Activated CD4-positive, alpha-beta memory T cell treated with anti-CD3 and anti-CD28 coated beads, Interleukin-2, amount 10 ng/mL, durations not matched to agents 7 days and 5 days (primary cell): ENCODE results near the gene GEN1. TPM values are rescaled to one million over a fixed set of nuclear protein-coding genes. Genes with fewer than 3 reads are reported as not detected.

Experiments used
- CTCF ChIA-PET: fragments of 350-600 bp; sonication (Branson Sonifier 250); formaldehyde crosslinking; loops from one replicate; lab custom pipeline; 2021; ENCODE audit warnings: antibody characterized with exemption, inconsistent platforms; lab: Charles Lee
- POLR2A ChIA-PET: fragments of 350-600 bp; sonication (Branson Sonifier 250); formaldehyde crosslinking; loops from one replicate; lab custom pipeline; 2021; ENCODE audit warnings: antibody characterized with exemption; lab: Charles Lee
- DNase-seq: peaks from one replicate; pipeline ENCODE4 v3.0.0-alpha.2; 2020
- H3K27ac Mint-ChIP-seq: one replicate; pipeline ENCODE4 v1.8.0; 2021; ENCODE audit warnings: mild to moderate bottlenecking, mixed read lengths
- H3K27me3 Mint-ChIP-seq: one replicate; pipeline ENCODE4 v1.8.0; 2021; ENCODE audit warnings: mixed read lengths
- H3K36me3 Mint-ChIP-seq: one replicate; pipeline ENCODE4 v1.8.0; 2021; ENCODE audit warnings: low read depth, mixed read lengths
- H3K4me1 Mint-ChIP-seq: one replicate; pipeline ENCODE4 v1.8.0; 2021; ENCODE audit warnings: mixed read lengths
- H3K4me3 Mint-ChIP-seq: one replicate; pipeline ENCODE4 v1.8.0; 2021; ENCODE audit warnings: mild to moderate bottlenecking, mixed read lengths
- H3K9me3 Mint-ChIP-seq: one replicate; pipeline ENCODE4 v1.8.0; 2021; ENCODE audit warnings: mixed read lengths
- total RNA-seq, 2 experiments: library from RNA; stranded (reverse); gene quantifications; one replicate each; pipeline ENCODE4 v1.2.3, GENCODE V29; 2021

Gene GEN1
- total RNA-seq, 2 experiments from 2014 or later = 32.2 to 38.6 TPM

GRCh38 chr2:17790536-17790935 lies 36.6 kb downstream of the GEN1 start:
- H3K4me1 Mint-ChIP-seq = peaks cover 3% of the 10 kb centered on the region
- POLR2A ChIA-PET = interaction anchor here (1.5 kb wide), 1 partner anchor 18 kb away, joined by 3 read pairs; no protein-coding TSS in a partner anchor
- no peaks in the 10 kb centered on the region for H3K9me3 Mint-ChIP-seq
- H3K27me3 Mint-ChIP-seq = peaks cover 9% of the 10 kb centered on the region
- CTCF ChIA-PET = no interaction called here
- H3K4me3 Mint-ChIP-seq = no peak overlapping the region
- no peak for DNase-seq
- H3K27ac Mint-ChIP-seq = no peak overlapping the region
- no peaks in the 10 kb centered on the region for H3K36me3 Mint-ChIP-seq

GRCh38 chr2:17791121-17791816 lies 37.3 kb downstream of the GEN1 start:
- Mint-ChIP-seq H3K36me3 (no peaks in the 10 kb centered on the region), H3K4me1 (peaks cover 3% of the 10 kb centered on the region), H3K27me3 (peaks cover 10% of the 10 kb centered on the region), H3K9me3 (no peaks in the 10 kb centered on the region), H3K27ac (no peak overlapping the region), H3K4me3 (no peak overlapping the region)
- POLR2A ChIA-PET = interaction anchor here (1.5 kb wide), 1 partner anchor 18 kb away, joined by 3 read pairs; no protein-coding TSS in a partner anchor
- no peak for DNase-seq
- CTCF ChIA-PET = interaction anchor here (1.0 kb wide), 1 partner anchor 40 kb away, joined by 3 read pairs; no protein-coding TSS in a partner anchor

DNA sequence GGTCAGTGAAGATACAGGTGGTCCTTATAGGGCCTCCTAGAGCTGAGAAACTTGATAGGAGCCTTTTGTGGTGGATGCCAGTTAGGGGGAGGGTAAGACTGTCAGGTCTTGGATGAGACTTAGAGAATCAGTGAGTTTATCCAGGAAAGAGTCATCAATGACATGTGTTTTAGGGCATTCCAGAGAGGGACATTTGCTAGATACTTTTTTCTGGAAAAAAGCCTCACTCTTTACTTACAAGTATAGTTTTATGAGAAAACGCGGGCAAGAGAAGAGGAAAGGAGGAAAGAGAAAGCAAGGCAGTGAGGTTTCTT lies 37.8 kb downstream of the GEN1 start:
- Mint-ChIP-seq H3K9me3 (no peaks in the 10 kb centered on the region), H3K27me3 (peaks cover 13% of the 10 kb centered on the region), H3K27ac (no peak overlapping the region), H3K4me3 (no peak overlapping the region), H3K4me1 (peaks cover 3% of the 10 kb centered on the region), H3K36me3 (no peaks in the 10 kb centered on the region)
- POLR2A ChIA-PET = no interaction called here
- no peak for DNase-seq
- CTCF ChIA-PET = interaction anchor here (1.0 kb wide), 1 partner anchor 39 kb away, joined by 3 read pairs; no protein-coding TSS in a partner anchor

- POLR2A ChIA-PET = no interaction called here
- Mint-ChIP-seq H3K4me3 (no peak overlapping the region), H3K9me3 (no peaks in the 10 kb centered on the region), H3K36me3 (no peaks in the 10 kb centered on the region), H3K27me3 (peaks cover 14% of the 10 kb centered on the region), H3K27ac (no peak overlapping the region), H3K4me1 (peaks cover 3% of the 10 kb centered on the region)
- no peak for DNase-seq
- CTCF ChIA-PET = no interaction called here
Measured at GRCh38 chr2:17792515-17792914, 38.6 kb downstream of the GEN1 start.

DNA sequence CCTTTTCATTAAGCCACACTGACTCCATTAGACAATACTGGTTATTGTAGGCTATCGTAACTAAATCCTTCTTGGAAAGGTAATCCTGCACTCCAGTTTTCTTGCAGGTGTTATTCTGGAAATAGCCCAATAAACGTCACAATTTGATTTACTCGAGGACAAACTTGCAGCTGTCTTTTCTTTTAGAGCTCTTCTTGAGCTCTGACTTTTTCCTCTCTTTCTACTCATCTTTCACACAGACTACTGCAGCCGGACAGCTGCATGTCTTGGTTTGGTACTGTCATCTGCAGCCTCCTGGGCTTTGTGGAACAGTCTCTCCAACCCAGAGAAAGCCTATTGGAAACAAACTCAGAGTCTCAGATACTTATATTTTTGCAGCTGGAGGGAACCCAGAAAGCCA lies 39.4 kb downstream of the GEN1 start:
- no peaks in the 10 kb centered on the region for H3K36me3 Mint-ChIP-seq
- ChIA-PET POLR2A (no interaction called here), CTCF (no interaction called here)
- no peak overlapping the region for H3K4me3 Mint-ChIP-seq
- H3K4me1 Mint-ChIP-seq = peaks cover 3% of the 10 kb centered on the region
- DNase-seq = no peak
- no peaks in the 10 kb centered on the region for H3K9me3 Mint-ChIP-seq
- no peak overlapping the region for H3K27ac Mint-ChIP-seq
- peaks cover 17% of the 10 kb centered on the region for H3K27me3 Mint-ChIP-seq

- no peak for DNase-seq
- H3K36me3 Mint-ChIP-seq = no peaks in the 10 kb centered on the region
- POLR2A ChIA-PET = no interaction called here
- no peaks in the 10 kb centered on the region for H3K9me3 Mint-ChIP-seq
- no peak overlapping the region for H3K4me3 Mint-ChIP-seq
- CTCF ChIA-PET = no interaction called here
- H3K27ac Mint-ChIP-seq = no peak overlapping the region
- H3K27me3 Mint-ChIP-seq = peaks cover 19% of the 10 kb centered on the region
- peaks cover 3% of the 10 kb centered on the region for H3K4me1 Mint-ChIP-seq
Measured at GRCh38 chr2:17793803-17794354, 39.9 kb downstream of the GEN1 start.

DNA sequence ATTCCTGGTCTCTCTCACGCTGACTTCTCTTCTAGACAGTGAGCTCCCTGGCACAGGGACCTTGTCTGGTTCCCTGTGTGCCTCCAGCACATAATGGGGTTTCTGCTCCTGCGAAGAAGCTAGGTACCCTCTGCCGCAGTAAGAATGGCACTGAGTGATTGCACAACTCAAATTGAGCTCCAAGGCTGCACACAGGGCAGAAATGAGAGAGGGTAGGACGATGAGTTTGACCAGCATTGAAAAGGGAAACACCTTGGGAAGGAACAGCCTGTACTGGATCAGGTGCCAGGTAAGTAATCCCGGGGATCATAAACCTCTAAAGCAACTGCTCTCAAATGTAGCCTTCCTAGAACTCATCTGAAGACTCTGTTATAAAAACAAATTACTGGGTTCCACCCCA lies 41.4 kb downstream of the GEN1 start:
- H3K36me3 Mint-ChIP-seq = no peaks in the 10 kb centered on the region
- no peak for DNase-seq
- POLR2A ChIA-PET = no interaction called here
- H3K9me3 Mint-ChIP-seq = no peaks in the 10 kb centered on the region
- CTCF ChIA-PET = no interaction called here
- H3K27ac Mint-ChIP-seq = no peak overlapping the region
- H3K4me1 Mint-ChIP-seq = peaks cover 3% of the 10 kb centered on the region
- no peak overlapping the region for H3K4me3 Mint-ChIP-seq
- peaks cover 21% of the 10 kb centered on the region for H3K27me3 Mint-ChIP-seq

DNA sequence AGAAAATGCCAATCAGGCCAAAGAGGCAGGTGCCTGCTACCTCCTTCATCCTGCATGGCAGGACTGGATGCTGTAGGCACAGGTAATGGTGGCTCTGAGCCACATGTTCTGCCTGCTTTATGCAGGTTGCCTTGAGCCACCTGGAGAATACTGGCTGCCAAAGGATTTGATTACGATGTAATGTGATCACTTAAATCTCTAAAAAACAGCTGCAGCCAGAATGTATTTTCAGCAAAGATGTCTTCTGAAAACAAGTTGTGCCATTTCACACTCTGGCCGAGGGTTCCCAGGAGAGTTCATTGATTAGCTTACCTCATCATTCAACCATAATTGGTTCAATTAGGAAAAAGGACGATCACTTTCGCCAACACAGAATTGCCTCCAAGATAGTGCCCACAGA lies 44.4 kb downstream of the GEN1 start:
- no peaks in the 10 kb centered on the region for H3K9me3 Mint-ChIP-seq
- no peaks in the 10 kb centered on the region for H3K36me3 Mint-ChIP-seq
- H3K27ac Mint-ChIP-seq = no peak overlapping the region
- no peaks in the 10 kb centered on the region for H3K4me1 Mint-ChIP-seq
- DNase-seq = no peak
- CTCF ChIA-PET = no interaction called here
- POLR2A ChIA-PET = no interaction called here
- H3K27me3 Mint-ChIP-seq = peaks cover 18% of the 10 kb centered on the region
- H3K4me3 Mint-ChIP-seq = no peak overlapping the region

- no peak overlapping the region for H3K4me3 Mint-ChIP-seq
- CTCF ChIA-PET = no interaction called here
- H3K27ac Mint-ChIP-seq = no peak overlapping the region
- no peaks in the 10 kb centered on the region for H3K36me3 Mint-ChIP-seq
- DNase-seq = no peak
- POLR2A ChIA-PET = no interaction called here
- no peaks in the 10 kb centered on the region for H3K4me1 Mint-ChIP-seq
- H3K27me3 Mint-ChIP-seq = peaks cover 29% of the 10 kb centered on the region
- no peaks in the 10 kb centered on the region for H3K9me3 Mint-ChIP-seq
Measured at GRCh38 chr2:17799301-17800120, 45.6 kb downstream of the GEN1 start.

DNA sequence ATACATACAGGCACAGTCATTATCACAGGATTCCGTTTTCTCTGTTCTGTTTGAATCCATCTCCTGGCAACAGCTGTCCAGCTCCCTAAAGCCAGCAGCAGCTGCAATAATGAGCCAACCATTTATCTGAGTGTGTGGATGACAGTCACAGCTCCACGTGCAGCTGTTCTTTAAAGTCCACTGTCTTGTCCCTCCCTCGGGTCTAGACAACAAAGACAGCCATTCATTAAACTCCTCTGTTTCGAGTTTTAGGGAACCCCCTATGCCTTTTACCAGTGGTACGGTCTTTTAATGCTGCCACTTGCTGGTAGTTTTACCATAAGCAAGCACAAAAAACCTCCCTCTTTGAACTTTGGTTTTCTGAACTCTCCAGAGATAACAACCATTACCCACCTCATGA lies 46.3 kb downstream of the GEN1 start:
- no peaks in the 10 kb centered on the region for H3K4me1 Mint-ChIP-seq
- H3K27ac Mint-ChIP-seq = no peak overlapping the region
- ChIA-PET POLR2A (no interaction called here), CTCF (no interaction called here)
- H3K9me3 Mint-ChIP-seq = no peaks in the 10 kb centered on the region
- DNase-seq = no peak
- no peaks in the 10 kb centered on the region for H3K36me3 Mint-ChIP-seq
- no peak overlapping the region for H3K4me3 Mint-ChIP-seq
- peaks cover 33% of the 10 kb centered on the region for H3K27me3 Mint-ChIP-seq

- Mint-ChIP-seq H3K4me1 (no peaks in the 10 kb centered on the region), H3K27ac (no peak overlapping the region), H3K9me3 (no peaks in the 10 kb centered on the region), H3K27me3 (peaks cover 35% of the 10 kb centered on the region), H3K4me3 (no peak overlapping the region), H3K36me3 (no peaks in the 10 kb centered on the region)
- ChIA-PET POLR2A (no interaction called here), CTCF (no interaction called here)
- no peak for DNase-seq
Measured at GRCh38 chr2:17800693-17801458, 46.9 kb downstream of the GEN1 start.

GRCh38 chr2:17803497-17803896 lies 49.6 kb downstream of the GEN1 start:
- Mint-ChIP-seq H3K9me3 (no peaks in the 10 kb centered on the region), H3K36me3 (no peaks in the 10 kb centered on the region), H3K27me3 (peaks cover 29% of the 10 kb centered on the region), H3K4me1 (no peaks in the 10 kb centered on the region), H3K4me3 (no peak overlapping the region), H3K27ac (no peak overlapping the region)
- no peak for DNase-seq
- ChIA-PET CTCF (no interaction called here), POLR2A (no interaction called here)

DNA sequence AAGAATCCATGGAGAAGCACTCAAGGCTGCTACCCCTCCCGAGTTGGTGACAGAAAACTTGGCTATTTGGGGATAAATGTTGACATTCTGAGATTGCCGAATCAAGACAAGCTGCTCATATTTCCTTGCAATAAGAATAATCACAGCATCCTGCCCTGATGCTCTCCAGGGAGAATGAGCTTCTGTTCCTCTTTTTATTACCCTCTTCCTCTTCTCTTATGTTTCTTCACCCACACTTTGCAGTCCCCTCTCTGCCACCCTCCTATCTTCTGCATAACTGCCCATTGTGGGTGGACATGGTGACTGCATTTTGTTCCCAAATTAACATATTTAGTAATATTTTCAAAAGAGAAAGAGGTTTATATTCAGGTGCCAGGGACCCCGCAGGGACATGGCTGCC lies 50.4 kb downstream of the GEN1 start:
- Mint-ChIP-seq H3K4me1 (no peaks in the 10 kb centered on the region), H3K4me3 (no peak overlapping the region), H3K9me3 (no peaks in the 10 kb centered on the region), H3K27ac (no peak overlapping the region), H3K36me3 (no peaks in the 10 kb centered on the region), H3K27me3 (peaks cover 29% of the 10 kb centered on the region)
- ChIA-PET CTCF (no interaction called here), POLR2A (no interaction called here)
- DNase-seq = no peak
